ENCODE data around the gene RPRM. TPM values are rescaled to one million over a fixed set of nuclear protein-coding genes. Genes with fewer than 3 reads are reported as not detected.

The RPRM gene
- total RNA-seq, 1 donor from 2014 or later = not detected

- DNase-seq (ENCODE audit: low spot score) = no peak
- H3K4me3 Mint-ChIP-seq (ENCODE audit: low read depth) = peak overlapping the region; percentile 61
- H3K9me3 Mint-ChIP-seq = no peaks in the 10 kb centered on the region
- H3K27ac Mint-ChIP-seq = no peak overlapping the region
- H3K27me3 Mint-ChIP-seq (ENCODE audit: low read depth) = peaks cover 57% of the 10 kb centered on the region
- H3K4me1 Mint-ChIP-seq (ENCODE audit: low read depth) = peaks cover 9% of the 10 kb centered on the region
- intact Hi-C loops (cut with micrococcal nuclease) = loop anchor here (2.0 to 5.0 kb wide), 3 partner anchors 315 to 551 kb away; partner anchors contain the start of gene GALNT13
- no peaks in the 10 kb centered on the region for H3K36me3 Mint-ChIP-seq (ENCODE audit: low read depth)
Observed at GRCh38 chr2:153477636-153478288, 800 bp downstream of the RPRM start.

GRCh38 chr2:153476816-153477635 lies 1.5 kb downstream of the RPRM start:
- Mint-ChIP-seq H3K9me3 (no peaks in the 10 kb centered on the region), H3K4me3 (ENCODE audit: low read depth) (no peak overlapping the region), H3K4me1 (ENCODE audit: low read depth) (peaks cover 9% of the 10 kb centered on the region), H3K27ac (no peak overlapping the region), H3K36me3 (ENCODE audit: low read depth) (no peaks in the 10 kb centered on the region), H3K27me3 (ENCODE audit: low read depth) (peaks cover 57% of the 10 kb centered on the region)
- intact Hi-C loops (cut with micrococcal nuclease) = loop anchor here (5.0 kb wide), 2 partner anchors 315 to 395 kb away; partner anchors contain the start of gene GALNT13
- DNase-seq (ENCODE audit: low spot score) = no peak

GRCh38 chr2:153476491-153476815 lies 2.1 kb downstream of the RPRM start:
- peaks cover 9% of the 10 kb centered on the region for H3K4me1 Mint-ChIP-seq (ENCODE audit: low read depth)
- peaks cover 57% of the 10 kb centered on the region for H3K27me3 Mint-ChIP-seq (ENCODE audit: low read depth)
- no peaks in the 10 kb centered on the region for H3K9me3 Mint-ChIP-seq
- no peak overlapping the region for H3K27ac Mint-ChIP-seq
- intact Hi-C loops (cut with micrococcal nuclease) = loop anchor here (5.0 kb wide), 2 partner anchors 314 to 396 kb away; partner anchors contain the start of gene GALNT13
- H3K4me3 Mint-ChIP-seq (ENCODE audit: low read depth) = no peak overlapping the region
- no peaks in the 10 kb centered on the region for H3K36me3 Mint-ChIP-seq (ENCODE audit: low read depth)
- no peak for DNase-seq (ENCODE audit: low spot score)

- Mint-ChIP-seq H3K27ac (no peak overlapping the region), H3K4me1 (ENCODE audit: low read depth) (peaks cover 9% of the 10 kb centered on the region), H3K36me3 (ENCODE audit: low read depth) (no peaks in the 10 kb centered on the region), H3K4me3 (ENCODE audit: low read depth) (no peak overlapping the region), H3K9me3 (no peaks in the 10 kb centered on the region), H3K27me3 (ENCODE audit: low read depth) (peaks cover 49% of the 10 kb centered on the region)
- DNase-seq (ENCODE audit: low spot score) = no peak
- intact Hi-C loops (cut with micrococcal nuclease) = loop anchor here (5.0 kb wide), 2 partner anchors 313 to 397 kb away; partner anchors contain the start of gene GALNT13
Observed at GRCh38 chr2:153474876-153475435, 3.6 kb downstream of the RPRM start.

GRCh38 chr2:153474407-153474806 lies 4.2 kb downstream of the RPRM start:
- intact Hi-C loops (cut with micrococcal nuclease) = no loop called here

GRCh38 chr2:153470867-153471266 lies 7.7 kb downstream of the RPRM start:
- intact Hi-C loops (cut with micrococcal nuclease) = no loop called here
- Mint-ChIP-seq H3K27me3 (ENCODE audit: low read depth) (peaks cover 17% of the 10 kb centered on the region), H3K4me1 (ENCODE audit: low read depth) (no peaks in the 10 kb centered on the region), H3K9me3 (no peaks in the 10 kb centered on the region), H3K27ac (no peak overlapping the region), H3K4me3 (ENCODE audit: low read depth) (no peak overlapping the region), H3K36me3 (ENCODE audit: low read depth) (no peaks in the 10 kb centered on the region)
- DNase-seq (ENCODE audit: low spot score) = no peak

More at GRCh38 chr2:153474407-153474806, 4.2 kb downstream of the RPRM start:
- no peaks in the 10 kb centered on the region for H3K36me3 Mint-ChIP-seq (ENCODE audit: low read depth)
- H3K27me3 Mint-ChIP-seq (ENCODE audit: low read depth) = peaks cover 45% of the 10 kb centered on the region
- H3K4me1 Mint-ChIP-seq (ENCODE audit: low read depth) = peaks cover 9% of the 10 kb centered on the region
- no peaks in the 10 kb centered on the region for H3K9me3 Mint-ChIP-seq
- H3K27ac Mint-ChIP-seq = no peak overlapping the region
- no peak overlapping the region for H3K4me3 Mint-ChIP-seq (ENCODE audit: low read depth)
- DNase-seq (ENCODE audit: low spot score) = no peak

GRCh38 chr2:153464395-153464794 lies 14.2 kb downstream of the RPRM start:
- H3K27ac Mint-ChIP-seq = no peak overlapping the region
- intact Hi-C loops (cut with micrococcal nuclease) = no loop called here
- no peak overlapping the region for H3K4me3 Mint-ChIP-seq (ENCODE audit: low read depth)
- H3K36me3 Mint-ChIP-seq (ENCODE audit: low read depth) = no peaks in the 10 kb centered on the region
- no peaks in the 10 kb centered on the region for H3K9me3 Mint-ChIP-seq
- no peak for DNase-seq (ENCODE audit: low spot score)
- H3K4me1 Mint-ChIP-seq (ENCODE audit: low read depth) = no peaks in the 10 kb centered on the region
- H3K27me3 Mint-ChIP-seq (ENCODE audit: low read depth) = no peaks in the 10 kb centered on the region

GRCh38 chr2:153462338-153462859 lies 16.2 kb downstream of the RPRM start:
- DNase-seq (ENCODE audit: low spot score) = no peak
- Mint-ChIP-seq H3K9me3 (no peaks in the 10 kb centered on the region), H3K36me3 (ENCODE audit: low read depth) (no peaks in the 10 kb centered on the region), H3K4me3 (ENCODE audit: low read depth) (no peak overlapping the region), H3K27me3 (ENCODE audit: low read depth) (no peaks in the 10 kb centered on the region), H3K4me1 (ENCODE audit: low read depth) (no peaks in the 10 kb centered on the region), H3K27ac (no peak overlapping the region)
- intact Hi-C loops (cut with micrococcal nuclease) = no loop called here

GRCh38 chr2:153461453-153461852 lies 17.1 kb downstream of the RPRM start:
- Mint-ChIP-seq H3K36me3 (ENCODE audit: low read depth) (no peaks in the 10 kb centered on the region), H3K4me1 (ENCODE audit: low read depth) (no peaks in the 10 kb centered on the region), H3K9me3 (no peaks in the 10 kb centered on the region), H3K27ac (no peak overlapping the region), H3K27me3 (ENCODE audit: low read depth) (no peaks in the 10 kb centered on the region), H3K4me3 (ENCODE audit: low read depth) (no peak overlapping the region)
- intact Hi-C loops (cut with micrococcal nuclease) = no loop called here
- DNase-seq (ENCODE audit: low spot score) = no peak

GRCh38 chr2:153455861-153456260 lies 22.7 kb downstream of the RPRM start:
- intact Hi-C loops (cut with micrococcal nuclease) = no loop called here
- Mint-ChIP-seq H3K27me3 (ENCODE audit: low read depth) (no peaks in the 10 kb centered on the region), H3K4me3 (ENCODE audit: low read depth) (no peak overlapping the region), H3K4me1 (ENCODE audit: low read depth) (no peaks in the 10 kb centered on the region), H3K36me3 (ENCODE audit: low read depth) (no peaks in the 10 kb centered on the region), H3K9me3 (no peaks in the 10 kb centered on the region), H3K27ac (no peak overlapping the region)
- DNase-seq (ENCODE audit: low spot score) = no peak

GRCh38 chr2:153455403-153455802 lies 23.2 kb downstream of the RPRM start:
- no peaks in the 10 kb centered on the region for H3K36me3 Mint-ChIP-seq (ENCODE audit: low read depth)
- intact Hi-C loops (cut with micrococcal nuclease) = no loop called here
- no peak overlapping the region for H3K27ac Mint-ChIP-seq
- no peaks in the 10 kb centered on the region for H3K27me3 Mint-ChIP-seq (ENCODE audit: low read depth)
- H3K9me3 Mint-ChIP-seq = no peaks in the 10 kb centered on the region
- H3K4me1 Mint-ChIP-seq (ENCODE audit: low read depth) = no peaks in the 10 kb centered on the region
- H3K4me3 Mint-ChIP-seq (ENCODE audit: low read depth) = no peak overlapping the region
- no peak for DNase-seq (ENCODE audit: low spot score)

- H3K4me3 Mint-ChIP-seq (ENCODE audit: low read depth) = no peak overlapping the region
- H3K27ac Mint-ChIP-seq = no peak overlapping the region
- no peaks in the 10 kb centered on the region for H3K4me1 Mint-ChIP-seq (ENCODE audit: low read depth)
- H3K27me3 Mint-ChIP-seq (ENCODE audit: low read depth) = no peaks in the 10 kb centered on the region
- H3K36me3 Mint-ChIP-seq (ENCODE audit: low read depth) = no peaks in the 10 kb centered on the region
- intact Hi-C loops (cut with micrococcal nuclease) = no loop called here
- H3K9me3 Mint-ChIP-seq = no peaks in the 10 kb centered on the region
- no peak for DNase-seq (ENCODE audit: low spot score)
Observed at GRCh38 chr2:153451611-153452010, 27.0 kb downstream of the RPRM start.

GRCh38 chr2:153443106-153443505 lies 35.5 kb downstream of the RPRM start:
- no peaks in the 10 kb centered on the region for H3K36me3 Mint-ChIP-seq (ENCODE audit: low read depth)
- peaks cover 17% of the 10 kb centered on the region for H3K9me3 Mint-ChIP-seq
- H3K4me3 Mint-ChIP-seq (ENCODE audit: low read depth) = no peak overlapping the region
- no peak for DNase-seq (ENCODE audit: low spot score)
- H3K4me1 Mint-ChIP-seq (ENCODE audit: low read depth) = no peaks in the 10 kb centered on the region
- H3K27me3 Mint-ChIP-seq (ENCODE audit: low read depth) = no peaks in the 10 kb centered on the region
- no peak overlapping the region for H3K27ac Mint-ChIP-seq
- intact Hi-C loops (cut with micrococcal nuclease) = no loop called here
